ENCODE measurements around the gene PRXL2B.
"Not testable (repeated sequence)": the region's sequence is repeated elsewhere in the genome, so short reads cannot be mapped to it uniquely, and the experiment has no call there.

The PRXL2B gene

DNA sequence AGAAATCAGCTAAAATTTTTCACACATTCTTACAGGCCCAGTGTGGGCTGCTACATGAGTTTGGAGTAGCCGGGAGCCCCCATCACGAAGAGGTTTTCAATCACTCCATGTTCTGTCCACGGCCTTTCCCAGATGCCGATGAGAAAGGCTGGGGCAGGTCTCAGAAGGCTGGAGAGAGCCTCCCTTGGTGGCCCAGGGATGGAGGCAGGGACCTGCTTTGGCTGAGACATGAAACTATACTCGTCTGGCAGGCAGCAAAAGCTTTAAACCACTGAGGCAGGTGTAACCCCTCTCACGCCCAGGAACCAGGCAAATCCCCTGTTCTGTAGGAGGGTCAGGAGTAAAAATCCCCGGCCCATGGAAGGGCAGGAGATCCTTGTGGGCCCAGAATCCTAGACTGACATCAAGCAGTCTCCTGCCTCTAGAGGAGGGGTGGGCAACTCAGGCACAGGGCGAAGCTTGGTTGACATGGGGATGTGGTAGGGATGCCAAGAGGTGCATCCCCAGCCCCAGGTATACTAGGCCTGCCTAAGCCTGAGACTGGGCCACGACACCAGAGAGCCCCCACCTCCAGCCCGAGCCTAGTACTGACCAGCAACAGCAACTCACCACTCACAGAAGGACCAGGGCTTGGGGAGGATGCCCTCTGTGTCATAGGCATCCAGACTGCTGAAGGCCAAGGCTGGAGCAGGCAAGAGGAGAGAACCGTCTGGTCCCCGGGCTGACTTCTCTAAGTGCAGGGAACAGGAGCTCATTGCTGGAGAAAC is 37.2 kb downstream of the PRXL2B start:
- no peak for DNase-seq

DNA sequence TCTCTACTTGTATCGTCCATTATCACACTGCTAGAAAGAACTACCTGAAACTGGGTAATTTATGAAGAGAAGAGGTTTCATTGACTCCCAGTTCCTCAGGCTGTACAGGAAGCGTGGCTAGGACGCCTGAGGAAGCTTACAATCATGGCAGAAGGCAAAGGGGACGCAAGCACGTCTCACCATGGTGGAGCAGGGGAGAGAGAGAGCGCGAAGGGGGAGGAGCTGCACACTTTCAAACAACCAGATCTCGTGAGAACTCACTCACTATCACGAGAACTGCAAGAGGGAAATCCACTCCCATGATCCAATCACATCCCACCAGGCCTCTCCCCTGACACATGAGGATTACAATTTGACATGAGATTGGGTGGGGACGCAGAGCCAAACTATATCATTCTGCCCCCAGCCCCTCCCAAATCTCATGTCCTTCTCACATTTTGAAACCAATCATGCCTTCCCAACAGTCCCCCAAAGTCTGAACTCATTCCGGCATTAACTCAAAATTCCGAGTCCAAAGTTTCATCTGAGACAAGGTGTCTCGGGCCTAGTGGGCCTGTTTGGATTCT is 38.2 kb downstream of the PRXL2B start:
- no peak for DNase-seq

DNA sequence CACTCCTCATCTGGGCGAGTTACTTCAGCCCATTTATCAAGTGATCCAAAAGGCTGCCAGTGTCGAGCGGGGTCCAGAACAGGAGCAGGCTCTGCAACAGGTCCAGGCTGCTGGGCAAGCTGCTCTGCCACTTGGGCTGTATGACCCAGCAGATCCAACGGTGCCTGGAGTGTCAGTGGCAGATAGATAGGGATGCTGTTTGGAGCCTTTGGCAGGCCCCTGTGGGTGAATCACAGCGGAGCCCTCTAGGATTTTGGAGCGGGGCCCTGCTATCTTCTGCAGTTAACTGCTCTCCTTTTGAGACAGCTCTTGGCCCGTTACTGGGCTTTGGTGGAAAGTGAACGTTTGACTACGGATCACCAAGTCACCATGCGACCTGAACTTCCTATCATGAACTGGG is 38.7 kb downstream of the PRXL2B start:
- DNase-seq: no peak

DNA sequence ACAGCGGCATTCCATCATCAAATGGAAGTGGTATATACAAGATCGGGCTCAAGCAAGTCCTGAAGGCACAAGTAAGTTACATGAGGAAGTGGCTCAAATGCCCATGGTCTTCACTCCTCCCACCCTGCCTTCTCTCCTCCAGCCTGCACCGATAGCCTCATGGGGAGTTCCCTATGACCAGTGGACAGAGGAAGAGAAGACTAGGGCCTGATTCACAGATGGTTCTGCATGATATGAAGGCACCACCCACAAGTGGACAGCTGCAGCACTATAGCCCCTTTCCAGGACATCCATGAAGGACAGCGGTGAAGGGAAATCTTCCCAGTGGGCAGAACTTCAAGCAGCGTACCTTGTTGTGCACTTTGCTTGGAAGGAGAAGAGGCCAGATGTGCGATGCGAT is 39.2 kb downstream of the PRXL2B start:
- DNase-seq: not testable (repeated sequence)

DNA sequence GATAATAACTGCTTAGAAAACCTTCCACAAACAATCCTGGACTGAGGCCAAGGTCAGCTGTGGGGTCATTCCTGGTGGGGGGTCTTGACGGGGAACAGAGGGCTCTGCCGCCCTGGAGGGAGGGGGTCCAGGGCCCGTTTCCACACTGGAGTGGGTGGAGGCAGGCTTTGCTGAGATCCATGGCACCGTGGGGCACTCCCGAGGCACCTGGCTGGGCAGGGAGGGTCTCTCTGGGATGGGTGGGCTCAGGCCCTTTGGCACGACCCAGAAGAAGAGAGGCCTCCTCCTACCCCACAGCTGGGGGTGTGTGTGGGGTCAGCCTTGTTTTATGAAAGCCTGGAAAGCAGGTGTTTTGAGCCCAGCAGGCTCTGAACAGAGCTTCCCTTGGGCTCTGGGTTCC is 41.2 kb downstream of the PRXL2B start:
- no peak for DNase-seq

DNA sequence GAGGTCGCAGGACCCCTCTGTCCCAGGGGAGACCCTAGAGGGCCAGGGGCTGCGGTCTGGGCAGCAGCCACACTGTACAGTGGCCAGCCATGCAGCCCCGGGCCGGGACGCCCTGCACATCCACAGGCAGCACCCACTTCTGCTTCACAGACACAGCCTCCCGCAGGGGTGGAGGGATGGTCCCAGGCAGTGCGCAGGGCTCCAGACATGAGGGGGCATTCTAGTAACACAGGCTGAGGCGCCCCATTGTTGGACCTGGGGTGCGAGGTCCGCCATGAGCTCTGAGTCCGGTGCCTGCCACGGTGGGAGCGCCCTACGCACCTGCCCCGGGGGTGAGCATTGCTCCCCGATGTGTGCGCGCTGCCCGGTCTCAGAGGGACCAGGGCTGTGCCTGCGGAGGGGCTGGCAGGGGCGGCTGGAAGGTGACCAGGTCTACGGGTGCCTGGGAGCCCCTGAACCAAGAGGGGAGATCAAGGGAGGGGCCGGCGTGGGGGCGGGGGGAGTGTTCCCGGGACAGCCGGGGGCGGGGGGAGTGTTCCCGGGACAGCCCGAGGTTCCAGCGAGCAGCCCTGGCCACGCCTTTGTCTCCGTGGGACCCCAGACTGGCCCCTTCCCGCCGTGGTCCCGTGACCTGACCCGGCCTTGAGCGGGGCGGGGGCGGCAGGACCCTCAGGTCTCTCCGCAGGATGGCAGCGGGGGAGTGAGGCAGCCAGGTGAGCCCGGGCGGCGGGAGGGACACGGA is 41.8 kb downstream of the PRXL2B start:
- no peak for DNase-seq

DNA sequence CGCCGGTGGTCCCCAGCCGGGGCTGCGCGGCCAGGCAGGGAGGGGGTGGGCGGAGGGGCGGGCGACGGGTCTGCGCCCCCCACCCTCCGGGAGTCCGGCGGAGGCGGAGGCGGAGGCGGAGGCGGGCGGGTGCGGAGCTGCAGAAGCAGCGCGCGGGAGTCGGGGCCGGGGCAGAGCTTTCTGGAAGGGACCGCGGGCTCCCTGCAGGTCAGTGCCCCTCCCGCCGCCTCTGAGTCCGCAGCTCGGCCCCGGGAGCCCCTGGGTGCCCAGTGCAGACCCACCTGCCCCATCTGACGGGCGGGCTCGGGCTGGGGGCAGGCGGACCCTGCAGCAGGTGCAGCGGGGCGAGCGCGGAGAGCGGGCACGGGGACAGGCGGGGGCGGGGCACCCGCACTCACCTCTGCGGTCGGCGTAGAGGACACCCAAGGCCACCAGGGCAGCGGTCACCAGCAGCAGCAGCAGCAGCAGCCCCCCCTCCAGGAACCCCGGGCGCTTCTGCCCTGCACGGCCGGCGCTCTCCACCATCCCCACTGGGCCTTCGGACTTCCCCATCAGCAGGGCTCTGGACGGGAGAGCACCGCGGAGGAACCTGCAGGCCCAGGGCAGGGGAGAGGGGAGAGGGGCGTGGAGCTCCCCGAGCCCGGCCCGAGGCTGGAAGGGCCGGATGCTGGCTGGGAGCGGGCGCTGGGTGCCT is 42.5 kb downstream of the PRXL2B start:
- peak; percentile 47 for DNase-seq

DNA sequence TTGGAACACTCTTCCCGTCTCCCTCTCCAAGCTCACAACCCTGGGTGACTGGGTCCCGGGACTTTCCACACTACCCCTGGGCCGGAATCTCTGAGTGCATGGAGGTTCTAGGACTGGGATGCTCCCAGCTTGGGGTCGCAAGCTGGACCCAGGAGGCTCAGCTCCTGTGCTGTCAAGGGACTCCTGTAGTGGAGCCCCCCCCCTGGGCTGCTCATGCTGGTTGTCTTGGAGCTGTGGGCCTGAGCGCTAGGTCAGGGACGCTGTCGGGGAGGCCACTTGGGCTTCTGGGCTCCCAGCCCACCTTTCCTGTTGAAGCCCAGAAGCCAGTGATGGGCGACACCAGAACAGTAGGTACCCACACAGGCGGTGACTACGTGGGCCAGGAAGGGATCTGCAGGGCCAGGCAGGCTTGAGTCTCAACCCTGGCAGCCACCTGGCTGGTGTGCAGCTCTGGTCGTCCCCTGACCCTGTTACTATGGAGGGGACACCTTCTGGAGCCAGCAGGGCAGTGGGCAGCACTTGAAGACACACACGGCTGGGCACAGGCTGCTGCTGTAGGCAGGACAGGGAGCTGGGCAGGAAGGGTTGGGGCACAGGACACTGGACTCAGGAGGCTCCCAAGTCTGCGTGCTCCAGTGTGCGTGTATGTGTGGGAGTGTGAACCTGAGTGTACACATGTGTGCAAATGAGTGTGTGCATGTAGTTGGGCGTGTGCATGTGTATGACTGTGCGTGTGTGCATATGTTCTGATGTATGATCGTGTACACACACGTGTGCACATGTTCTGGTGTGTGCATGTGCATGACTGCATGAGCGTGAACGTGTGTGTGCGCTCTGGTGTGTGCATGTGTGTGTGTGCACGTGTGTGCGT is 43.3 kb downstream of the PRXL2B start:
- no peak for DNase-seq

DNA sequence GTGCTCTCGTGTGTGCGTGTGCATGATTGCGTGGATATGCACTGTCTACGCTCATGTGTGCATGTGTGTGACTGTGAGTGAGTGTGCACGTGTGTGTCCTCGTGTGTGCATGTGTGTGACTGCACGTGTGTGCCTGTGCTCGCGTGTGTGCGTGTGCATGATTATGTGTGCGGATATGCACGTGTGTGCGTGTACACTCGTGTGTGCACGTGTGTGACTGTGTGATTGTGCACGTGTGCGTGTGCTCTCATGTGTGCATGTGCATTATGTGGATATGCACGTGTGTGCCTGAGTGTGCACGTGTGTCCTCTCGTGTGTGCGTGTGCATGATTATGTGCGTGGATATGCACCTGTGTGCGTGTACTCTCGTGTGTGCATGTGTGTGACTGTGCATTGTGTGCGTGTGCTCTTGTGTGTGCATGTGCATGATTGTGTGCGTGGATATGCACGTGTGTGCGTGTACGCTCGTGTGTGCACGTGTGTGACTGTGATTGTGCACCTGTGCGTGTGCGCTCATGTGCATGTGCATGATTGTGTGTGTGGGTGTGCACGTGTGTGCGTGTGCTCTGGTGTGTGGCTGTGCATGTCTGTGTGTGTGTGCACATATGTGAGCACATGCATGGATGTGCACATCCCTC is 44.0 kb downstream of the PRXL2B start:
- no peak for DNase-seq

DNA sequence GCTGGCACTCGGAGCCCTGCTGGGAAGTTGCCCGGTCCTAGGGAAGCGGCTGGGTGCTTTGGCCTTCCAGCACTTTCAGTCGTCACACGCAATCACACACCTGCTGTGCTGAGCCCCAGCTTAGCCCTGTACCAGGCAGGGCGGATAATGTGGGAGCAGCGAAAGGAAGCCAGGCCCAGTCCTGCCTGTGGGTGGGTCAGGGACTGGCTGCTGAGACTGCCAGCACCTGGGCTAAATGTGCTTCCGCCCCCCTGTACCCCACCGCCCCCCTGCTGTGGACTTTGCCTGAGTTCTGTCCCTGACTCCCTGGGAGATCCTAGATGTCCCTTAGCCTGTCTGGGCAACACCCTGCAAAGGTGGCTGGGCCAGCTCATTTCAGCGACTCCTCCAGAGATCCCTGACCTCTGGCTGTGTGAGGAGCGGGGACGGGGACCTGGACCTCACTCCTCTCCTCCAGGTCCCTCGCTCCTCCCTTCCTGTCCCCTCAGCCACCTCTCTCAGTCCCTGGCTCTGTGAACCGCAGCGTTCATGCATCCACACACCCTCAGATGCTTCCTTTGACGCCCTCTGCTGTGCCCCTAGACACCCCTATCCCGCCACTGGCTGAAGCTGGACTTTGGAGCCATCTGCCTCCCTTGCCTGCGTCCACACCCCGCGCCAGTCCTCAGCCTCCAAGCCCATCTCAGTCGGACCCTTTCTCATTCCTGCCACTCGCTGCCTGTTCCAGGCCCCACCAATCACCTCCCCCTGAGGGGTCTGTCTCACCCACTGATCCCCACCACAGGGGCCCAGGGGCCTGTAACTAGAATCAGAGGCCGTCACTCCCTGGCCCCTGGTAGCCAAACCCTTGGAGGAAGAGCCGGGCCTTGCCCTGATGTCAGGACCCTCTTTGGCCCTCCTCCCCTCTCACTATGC is 44.8 kb downstream of the PRXL2B start:
- no peak for DNase-seq

DNA sequence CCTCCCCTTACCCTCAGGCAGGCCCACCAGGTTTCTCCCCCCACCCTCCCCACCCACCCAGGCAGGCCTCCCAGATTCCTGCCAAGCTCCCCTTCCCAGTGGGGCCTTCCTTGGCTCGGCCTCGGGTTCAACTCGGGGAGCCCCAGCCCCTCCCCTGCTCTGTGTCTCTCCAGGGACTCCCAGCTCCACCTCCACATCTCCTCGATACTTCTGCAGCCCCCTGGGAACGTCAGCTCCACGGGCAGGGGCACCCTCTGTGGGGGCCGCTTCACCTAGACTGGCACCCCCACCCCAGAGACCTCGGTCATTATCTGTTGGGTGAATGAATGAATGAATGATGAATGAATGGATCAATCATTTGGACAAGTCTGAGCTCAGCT is 45.5 kb downstream of the PRXL2B start:
- DNase-seq: no peak

DNA sequence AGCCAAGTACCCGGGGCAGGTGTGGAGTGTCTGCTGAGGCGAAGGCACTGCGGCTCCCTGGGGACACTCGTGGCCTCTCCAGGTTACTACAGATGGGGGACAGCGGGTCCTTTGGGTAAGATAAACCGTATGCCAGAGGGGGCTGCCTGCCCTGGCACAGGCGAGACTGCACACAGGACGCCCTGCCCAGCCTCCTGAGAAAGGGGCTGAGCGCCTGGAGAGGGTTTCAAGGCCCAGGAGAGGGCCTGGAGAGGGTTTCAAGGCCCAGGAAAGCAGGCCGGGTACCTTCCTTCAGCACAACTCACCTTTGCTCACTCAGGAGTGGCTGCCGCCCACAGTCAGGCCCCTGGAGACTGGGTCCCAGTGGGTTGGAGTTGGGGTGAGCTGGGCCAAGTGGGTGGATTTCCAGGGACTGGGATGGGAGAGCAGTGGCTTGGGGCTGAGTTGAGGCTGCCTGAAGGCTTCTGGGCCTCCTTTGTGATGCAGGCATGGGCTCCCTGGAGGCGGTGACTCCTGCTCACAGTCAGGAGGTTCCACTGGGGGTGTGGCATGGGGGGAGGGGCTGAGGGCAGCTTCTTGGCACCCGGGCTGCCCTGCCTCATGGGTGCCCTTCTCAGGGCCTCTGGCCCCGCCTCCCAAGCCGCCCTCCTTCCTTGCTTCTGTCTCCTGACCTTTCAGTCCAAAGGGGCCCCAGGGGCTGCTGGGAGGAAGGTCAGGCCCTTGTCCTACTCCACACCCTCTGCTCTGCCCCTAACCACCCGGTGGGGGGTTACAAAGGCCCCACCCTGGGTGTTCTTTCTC is 46.2 kb downstream of the PRXL2B start, which contains the start of gene MMEL1:
Gene MMEL1 (minus strand): TSS at position 456 of the 801 bp plus-strand sequence. CDS start 3,532 bp downstream, outside the sequence.
- no peak for DNase-seq

DNA sequence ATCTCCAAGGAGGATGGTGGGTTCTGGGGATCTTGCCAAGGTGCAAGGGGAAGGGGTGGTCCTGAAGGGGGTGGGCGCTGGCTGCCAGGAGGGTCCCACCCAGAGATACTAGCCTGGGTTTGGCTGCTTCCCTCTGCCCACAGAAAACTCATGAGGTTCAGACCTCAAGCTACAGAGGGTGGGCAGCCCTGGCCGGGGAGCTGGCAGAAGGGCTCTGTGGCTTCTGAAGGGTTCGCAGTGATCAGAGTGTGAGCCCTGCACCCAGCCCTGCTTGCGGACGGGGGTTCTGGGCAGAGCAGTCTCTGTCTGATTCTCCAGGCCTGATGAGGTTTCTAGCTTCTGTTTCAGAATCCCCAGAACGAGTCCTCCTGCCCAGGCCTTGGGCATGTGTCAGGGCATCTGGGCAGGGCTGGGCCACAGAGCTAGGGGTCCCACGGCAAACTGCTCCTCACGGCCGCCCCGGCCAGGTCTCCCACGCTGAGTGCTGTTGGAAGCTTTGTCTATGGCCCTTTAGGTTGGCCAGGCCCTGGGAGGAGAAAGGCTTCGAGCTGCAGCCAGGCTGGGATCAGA is 46.9 kb downstream of the PRXL2B start:
- no peak for DNase-seq

DNA sequence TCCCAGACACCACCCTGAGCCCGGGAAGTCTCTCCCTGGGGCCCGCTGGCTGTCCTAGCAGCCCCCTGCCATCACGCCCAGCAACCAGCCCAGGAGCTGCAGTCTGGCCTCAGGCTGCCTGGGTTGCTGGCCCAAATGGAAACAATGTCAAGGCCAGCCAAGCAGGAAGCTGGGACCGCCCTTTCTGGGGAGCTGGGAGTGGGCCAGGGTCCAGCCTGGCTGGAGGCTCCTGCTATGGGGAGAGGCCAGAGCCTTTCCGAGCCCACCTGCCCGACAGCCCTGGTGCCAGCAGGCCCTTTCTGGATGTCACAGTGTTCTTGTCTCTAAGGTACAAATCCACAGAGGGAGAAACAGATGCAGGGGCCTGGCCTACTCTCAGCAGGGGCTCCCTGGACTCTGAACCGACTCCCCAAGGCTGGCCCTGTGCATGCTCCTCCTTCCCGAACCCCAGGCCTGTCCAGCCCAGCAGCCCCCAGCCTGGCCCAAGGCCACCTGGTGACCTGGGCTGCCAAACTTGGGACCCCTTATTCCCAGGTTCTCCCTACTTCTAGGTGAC is 47.4 kb downstream of the PRXL2B start:
- DNase-seq: no peak

DNA sequence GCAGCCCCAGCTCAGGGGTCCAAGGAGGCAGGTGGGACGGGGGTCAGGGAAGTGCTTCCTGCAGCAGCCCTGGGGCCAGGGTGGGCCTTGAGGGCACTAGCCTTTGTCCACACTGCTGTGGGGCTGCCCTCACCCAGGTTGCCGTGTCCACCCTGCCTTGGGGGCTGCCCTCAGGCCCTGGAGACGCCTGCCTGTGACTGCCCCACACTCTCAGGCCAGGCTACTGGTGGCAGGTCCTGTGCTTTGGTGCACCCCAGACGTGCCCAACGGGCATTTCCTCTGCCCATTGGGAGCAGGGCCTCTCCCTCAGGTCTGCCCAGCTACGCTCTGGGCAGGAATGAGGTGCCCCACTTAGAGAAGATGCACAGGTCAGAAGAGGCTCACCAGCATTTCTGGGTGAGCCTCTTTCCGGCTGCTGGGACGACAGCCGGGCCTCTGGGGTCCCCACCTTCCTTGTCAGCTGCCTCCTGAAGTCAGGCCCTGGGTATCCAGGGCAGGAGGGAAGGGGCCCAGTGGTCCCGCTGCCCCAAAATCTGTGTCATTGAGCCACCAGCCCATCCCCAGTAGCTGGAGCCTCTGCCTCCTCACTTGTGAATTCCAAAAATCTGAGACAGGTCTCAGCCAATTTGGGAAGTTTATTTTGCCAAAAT is 48.9 kb downstream of the PRXL2B start:
- DNase-seq: no peak

DNA sequence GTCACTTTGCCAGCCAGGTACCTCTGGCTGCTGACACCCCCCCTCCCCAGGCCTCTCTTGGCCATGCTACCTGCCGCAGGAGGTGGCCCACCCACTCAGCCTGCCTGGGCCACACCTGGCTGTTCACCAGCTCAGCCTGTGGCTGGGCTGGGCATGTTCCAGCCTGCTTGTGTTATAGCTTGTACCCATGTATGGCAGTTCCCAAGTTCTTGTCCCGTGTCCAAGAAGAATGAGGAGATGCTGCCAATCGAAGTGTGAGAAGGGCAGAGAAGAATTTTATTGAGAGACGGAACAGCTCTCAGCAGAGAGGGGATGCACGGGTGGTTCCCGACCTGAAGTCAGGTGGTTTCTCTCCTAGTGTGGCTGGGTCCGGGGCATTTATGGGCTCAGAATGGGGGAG is 50.2 kb downstream of the PRXL2B start:
- no peak for DNase-seq

DNA sequence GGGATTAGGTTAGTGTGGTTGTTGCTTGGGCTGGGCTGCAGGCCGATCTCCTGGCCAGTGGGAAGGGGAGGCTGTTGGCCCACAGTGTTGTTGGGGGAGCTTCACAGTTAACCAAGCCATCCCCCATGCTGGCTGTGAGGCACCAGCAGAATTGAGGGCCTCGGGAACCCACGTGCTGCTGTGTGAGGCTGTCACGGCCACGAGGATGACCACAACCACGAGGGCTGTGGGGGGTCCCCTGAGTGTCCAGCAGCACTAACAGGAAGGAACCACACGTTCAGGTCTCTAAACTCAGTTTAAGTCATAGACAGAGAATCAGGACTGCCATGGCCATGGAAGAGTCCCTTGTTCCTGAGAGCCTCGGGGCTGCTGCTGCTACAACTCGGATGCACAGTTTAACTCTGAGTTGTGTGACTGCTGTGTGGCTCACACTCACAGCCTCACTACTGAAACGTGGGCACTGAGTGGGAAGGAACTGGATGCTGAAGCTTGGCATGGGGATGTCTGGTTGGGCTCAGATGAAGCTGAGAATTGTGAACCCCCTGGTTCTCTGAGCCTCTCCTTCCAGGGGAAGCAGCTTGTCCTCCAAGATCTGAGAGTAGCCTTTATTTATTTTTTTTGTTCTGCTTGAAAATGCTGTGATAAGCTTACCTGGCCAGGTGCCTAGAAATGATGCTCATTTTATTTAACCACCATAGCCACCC is 51.0 kb downstream of the PRXL2B start:
- no peak for DNase-seq

All from retina (tissue), 1 donor.